ENCODE results near the gene PAX7. TPM values are rescaled to one million over a fixed set of nuclear protein-coding genes. Genes with fewer than 3 reads are reported as not detected.

PAX7 gene
- total and polyA plus RNA-seq, 12 donors = not detected

DNA sequence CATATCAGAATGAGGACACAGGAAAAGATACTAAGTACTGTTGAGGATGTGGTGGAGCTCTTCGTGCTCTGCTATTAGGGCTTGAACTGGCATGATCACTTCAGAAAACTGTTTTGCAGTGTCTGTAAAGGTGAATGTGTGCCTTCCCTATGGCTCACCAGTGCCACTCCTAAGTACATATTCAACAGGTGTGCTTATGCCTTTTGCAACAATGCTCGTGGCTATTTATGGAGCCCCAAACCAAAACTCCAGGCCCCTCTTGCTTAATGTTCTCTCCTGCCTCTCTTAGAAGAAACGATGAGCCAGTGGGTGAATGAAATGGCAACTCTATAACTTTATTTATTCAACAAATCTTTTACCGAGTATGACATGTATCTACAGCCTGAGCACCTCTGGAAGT lies 158.6 kb downstream of the PAX7 start:
- ATAC-seq (no peak), DNase-seq (no peak)
- TF ChIP-seq, protein P1, sequence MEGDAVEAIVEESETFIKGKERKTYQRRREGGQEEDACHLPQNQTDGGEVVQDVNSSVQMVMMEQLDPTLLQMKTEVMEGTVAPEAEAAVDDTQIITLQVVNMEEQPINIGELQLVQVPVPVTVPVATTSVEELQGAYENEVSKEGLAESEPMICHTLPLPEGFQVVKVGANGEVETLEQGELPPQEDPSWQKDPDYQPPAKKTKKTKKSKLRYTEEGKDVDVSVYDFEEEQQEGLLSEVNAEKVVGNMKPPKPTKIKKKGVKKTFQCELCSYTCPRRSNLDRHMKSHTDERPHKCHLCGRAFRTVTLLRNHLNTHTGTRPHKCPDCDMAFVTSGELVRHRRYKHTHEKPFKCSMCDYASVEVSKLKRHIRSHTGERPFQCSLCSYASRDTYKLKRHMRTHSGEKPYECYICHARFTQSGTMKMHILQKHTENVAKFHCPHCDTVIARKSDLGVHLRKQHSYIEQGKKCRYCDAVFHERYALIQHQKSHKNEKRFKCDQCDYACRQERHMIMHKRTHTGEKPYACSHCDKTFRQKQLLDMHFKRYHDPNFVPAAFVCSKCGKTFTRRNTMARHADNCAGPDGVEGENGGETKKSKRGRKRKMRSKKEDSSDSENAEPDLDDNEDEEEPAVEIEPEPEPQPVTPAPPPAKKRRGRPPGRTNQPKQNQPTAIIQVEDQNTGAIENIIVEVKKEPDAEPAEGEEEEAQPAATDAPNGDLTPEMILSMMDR (IDR thresholded peaks at IDR 0.05) = no peak
- Histone ChIP-seq H3K36me3 (no peaks in the 10 kb centered on the region), H3K4me1 (no peaks in the 10 kb centered on the region), H3K27me3 (peaks cover 0 to 78% (median 58%) of the 10 kb centered on the region in 7 donors), H3K4me3 (no peak overlapping the region), H3K9me3 (peaks cover 0 to 9% (median 0%) of the 10 kb centered on the region in 11 donors), H3K27ac (no peak overlapping the region)
- WGBS, 2 donors = 84 to 87% methylated on average over 4 of the region's 4 CpGs
- intact Hi-C loops (cut with DNase I) = no loop called here

DNA sequence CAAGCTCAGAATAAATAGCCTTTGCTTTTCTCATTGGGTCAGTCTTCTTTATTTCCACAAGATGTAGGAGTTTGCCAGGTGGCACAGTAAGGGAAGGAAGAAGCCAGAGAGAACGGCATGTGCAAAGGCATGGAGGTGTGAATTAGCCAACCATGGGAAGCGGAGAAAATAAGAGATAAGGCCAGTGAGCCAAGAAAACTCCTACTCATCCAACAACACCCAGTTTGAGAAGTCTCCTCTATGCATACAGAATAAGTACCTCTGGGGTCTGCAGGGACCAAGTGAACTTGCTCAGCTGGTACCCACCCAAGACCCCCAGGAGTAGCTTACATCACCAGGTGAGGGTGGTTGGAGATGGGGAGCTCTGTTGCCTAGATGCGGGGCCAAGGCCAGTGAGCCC lies 162.1 kb downstream of the PAX7 start:
- ATAC-seq (no peak), DNase-seq (no peak)
- H3K4me3 ChIP-seq = no peak overlapping the region
- no peak overlapping the region for H3K27ac ChIP-seq
- H3K36me3 ChIP-seq = no peaks in the 10 kb centered on the region
- H3K27me3 ChIP-seq = peaks cover 0 to 66% (median 37%) of the 10 kb centered on the region in 7 donors
- intact Hi-C loops (cut with DNase I) = no loop called here
- H3K4me1 ChIP-seq = no peaks in the 10 kb centered on the region
- WGBS, 2 donors = 69 to 86% methylated on average over 3 of the region's 3 CpGs
- TF ChIP-seq, protein P1 (IDR thresholded peaks at IDR 0.05) = no peak
- H3K9me3 ChIP-seq = peaks cover 0 to 9% (median 0%) of the 10 kb centered on the region in 11 donors

DNA sequence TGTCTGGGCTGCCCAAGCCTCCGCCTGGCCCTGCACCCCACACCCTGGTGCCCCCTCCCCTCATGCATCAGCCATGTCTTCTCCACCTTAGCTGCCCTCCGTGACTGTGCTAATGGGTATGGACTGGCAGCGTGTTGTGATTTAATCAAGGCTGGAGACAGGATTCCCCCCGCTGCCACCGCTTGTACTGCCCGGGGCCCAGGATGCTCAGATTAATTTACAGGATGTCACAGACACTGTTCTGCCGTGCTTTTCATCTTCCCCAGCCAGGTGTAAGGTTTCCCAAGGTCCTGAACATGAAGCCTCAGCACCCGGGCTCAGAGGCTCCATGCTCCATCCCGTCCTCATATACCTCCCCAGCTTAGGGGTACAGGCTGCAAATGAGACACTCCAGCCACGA lies 162.5 kb downstream of the PAX7 start:
- Histone ChIP-seq H3K36me3 (no peaks in the 10 kb centered on the region), H3K4me3 (no peak overlapping the region), H3K4me1 (no peaks in the 10 kb centered on the region), H3K27ac (no peak overlapping the region), H3K27me3 (peaks cover 0 to 66% (median 37%) of the 10 kb centered on the region in 7 donors), H3K9me3 (peaks cover 0 to 9% (median 0%) of the 10 kb centered on the region in 11 donors)
- 78 to 80% methylated on average over 10 of the region's 10 CpGs for WGBS, 2 donors
- DNase-seq = no peak
- TF ChIP-seq, protein P1 (IDR thresholded peaks at IDR 0.05) = no peak
- no peak for ATAC-seq
- intact Hi-C loops (cut with DNase I) = no loop called here

DNA sequence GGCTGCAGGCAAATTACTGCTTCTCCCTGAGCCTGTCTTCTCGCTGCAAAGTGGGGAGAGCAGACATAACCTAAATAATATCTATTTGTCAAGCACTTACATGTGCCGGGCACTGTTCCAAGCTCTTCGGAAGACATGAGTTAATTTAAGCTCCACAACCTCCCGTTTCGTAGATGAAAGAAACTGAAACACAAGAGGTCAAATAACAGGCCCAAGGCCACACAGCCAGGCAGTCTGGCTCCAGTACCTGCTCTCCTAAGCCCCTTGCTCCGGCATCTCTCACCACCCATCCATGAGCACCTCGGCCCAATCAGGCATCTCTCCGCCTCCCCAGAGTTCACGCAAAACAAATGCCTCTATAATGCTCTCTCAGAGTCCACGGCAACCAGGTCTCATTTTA lies 163.4 kb downstream of the PAX7 start:
- TF ChIP-seq, protein P1 (IDR thresholded peaks at IDR 0.05) = no peak
- Histone ChIP-seq H3K4me3 (no peak overlapping the region), H3K9me3 (peaks cover 0 to 9% (median 0%) of the 10 kb centered on the region in 11 donors), H3K4me1 (no peaks in the 10 kb centered on the region), H3K27me3 (peaks cover 0 to 64% (median 37%) of the 10 kb centered on the region in 7 donors), H3K27ac (no peak overlapping the region), H3K36me3 (no peaks in the 10 kb centered on the region)
- intact Hi-C loops (cut with DNase I) = no loop called here
- 25 to 30% methylated on average over 10 of the region's 10 CpGs for WGBS, 2 donors
- ATAC-seq (no peak), DNase-seq (no peak)
